CD14-positive monocyte (primary cell): Measurements from ENCODE around the gene ATP5F1E. TPM values are rescaled to one million over a fixed set of nuclear protein-coding genes. Genes with fewer than 3 reads are reported as not detected.

Source experiments
- DNase-seq, 3 donors: peaks; one replicate each; pipeline ENCODE4 v3.0.0-alpha.2; 2011 to 2022
- H2AFZ ChIP-seq: 2 replicates; pipeline ENCODE4 v1.6.0; 2012; ENCODE audit warnings: mild to moderate bottlenecking, low read depth, low read length, inconsistent platforms; ENCODE audit not compliant: insufficient read depth, poor library complexity, severe bottlenecking
- H3K27ac ChIP-seq, 2 donors: 1 replicate in 1 of 2; 2 replicates in 1 of 2; pipeline ENCODE4 v1.5.1; 2012 to 2013; ENCODE audit warnings: low read length in 2 of 2, control low read depth in 1 of 2, inconsistent platforms in 1 of 2, low read depth in 1 of 2, mild to moderate bottlenecking in 1 of 2
- H3K27me3 ChIP-seq, 2 donors: one replicate each; pipeline versions ENCODE4 v1.6.0 to v1.6.1; 2011 to 2013; ENCODE audit warnings: low read length in 2 of 2; ENCODE audit not compliant: control insufficient read depth in 2 of 2, insufficient read depth in 2 of 2
- H3K36me3 ChIP-seq, 2 donors: replicated peaks in 1 of 2; 1 replicate in 1 of 2; 2 replicates in 1 of 2; pipeline versions ENCODE4 v1.5.1 to v1.6.1; 2012 to 2013; ENCODE audit warnings: low read length in 2 of 2, control low read depth in 1 of 2, inconsistent platforms in 1 of 2, mild to moderate bottlenecking in 1 of 2; ENCODE audit not compliant: insufficient read depth in 2 of 2, control insufficient read depth in 1 of 2
- H3K4me1 ChIP-seq, 2 donors: 1 replicate in 1 of 2; 2 replicates in 1 of 2; pipeline versions ENCODE4 v1.5.1 to v1.6.1; 2012 to 2013; ENCODE audit warnings: low read length in 2 of 2, control low read depth in 1 of 2, inconsistent platforms in 1 of 2, mild to moderate bottlenecking in 1 of 2, moderate library complexity in 1 of 2; ENCODE audit not compliant: insufficient read depth in 2 of 2, control insufficient read depth in 1 of 2
- H3K4me2 ChIP-seq: replicated peaks from 2 replicates; pipeline ENCODE3; 2012; ENCODE audit warnings: low read length, moderate library complexity, mild to moderate bottlenecking; ENCODE audit not compliant: poor library complexity, severe bottlenecking; ENCODE audit errors: extremely low read depth
- H3K4me3 ChIP-seq, 3 experiments: fragments of 200-600 bp in 1 of 3; sonication (generic) in 1 of 3; replicated peaks in 1 of 3; 1 replicate in 2 of 3; 2 replicates in 1 of 3; pipeline ENCODE4 v1.5.1; 2011 to 2013; ENCODE audit warnings: low read length in 3 of 3, mild to moderate bottlenecking in 3 of 3, control low read depth in 2 of 3, low read depth in 2 of 3, inconsistent platforms in 1 of 3, moderate library complexity in 1 of 3
- H3K79me2 ChIP-seq: 2 replicates; pipeline ENCODE4 v1.6.0; 2012; ENCODE audit warnings: mild to moderate bottlenecking, control low read depth, inconsistent platforms, low read length, moderate library complexity; ENCODE audit not compliant: insufficient read depth
- H3K9ac ChIP-seq: 2 replicates; pipeline ENCODE4 v1.6.0; 2017; ENCODE audit warnings: low read length, mild to moderate bottlenecking; ENCODE audit not compliant: insufficient read depth, poor library complexity, severe bottlenecking
- H3K9me3 ChIP-seq, 2 donors: replicated peaks in 1 of 2; 1 replicate in 1 of 2; 2 replicates in 1 of 2; pipeline versions ENCODE4 v1.5.1 to v1.6.1; 2012 to 2013; ENCODE audit warnings: low read length in 2 of 2, control low read depth in 1 of 2; ENCODE audit not compliant: control insufficient read depth in 1 of 2, insufficient read depth in 1 of 2
- H4K20me1 ChIP-seq: 2 replicates; pipeline ENCODE4 v1.6.0; 2012; ENCODE audit warnings: mild to moderate bottlenecking, low read length, control low read depth, moderate library complexity; ENCODE audit not compliant: insufficient read depth
- H3K27ac Mint-ChIP-seq, 7 donors: one replicate each; pipeline ENCODE4 v1.8.0; 2020; ENCODE audit warnings: mild to moderate bottlenecking in 7 of 7, mixed read lengths in 7 of 7, moderate library complexity in 6 of 7, inconsistent platforms in 2 of 7
- H3K27me3 Mint-ChIP-seq, 3 donors: one replicate each; pipeline ENCODE4 v1.8.0; 2021 to 2022; ENCODE audit warnings: low read depth in 3 of 3, mild to moderate bottlenecking in 3 of 3, mixed read lengths in 3 of 3, moderate library complexity in 3 of 3, inconsistent platforms in 1 of 3
- H3K36me3 Mint-ChIP-seq, 2 donors: one replicate each; pipeline ENCODE4 v1.8.0; 2020; ENCODE audit warnings: mixed read lengths in 2 of 2, inconsistent platforms in 1 of 2, mild to moderate bottlenecking in 1 of 2
- H3K4me1 Mint-ChIP-seq: one replicate; pipeline ENCODE4 v1.8.0; 2020; ENCODE audit warnings: mild to moderate bottlenecking, mixed read lengths
- H3K4me3 Mint-ChIP-seq, 2 donors: one replicate each; pipeline ENCODE4 v1.8.0; 2020; ENCODE audit warnings: mild to moderate bottlenecking in 2 of 2, mixed read lengths in 2 of 2, moderate library complexity in 1 of 2
- H3K9me3 Mint-ChIP-seq, 7 donors: one replicate each; pipeline ENCODE4 v1.8.0; 2020 to 2022; ENCODE audit warnings: mixed read lengths in 7 of 7, mild to moderate bottlenecking in 6 of 7, moderate library complexity in 6 of 7, inconsistent platforms in 2 of 7
- CTCF ChIP-seq: fragments of 200-600 bp; IDR thresholded peaks from one replicate; pipeline ENCODE4 v1.8.0; 2022; ENCODE audit warnings: antibody characterized with exemption, mild to moderate bottlenecking
- WGBS: methylation state at CpG from one replicate; pipeline ENCODE4 v1.1.5; 2013; ENCODE audit warnings: missing lambda C conversion rate; ENCODE audit not compliant: insufficient coverage; 5-methylcytosine and 5-hydroxymethylcytosine counted together
- intact Hi-C, 2 donors: fragments of 100-400 bp; cut with micrococcal nuclease; formaldehyde crosslinking; loops; one replicate each; pipeline versions ENCODE4 v1.15.0 to v1.15.1; 2023
- polyA plus RNA-seq, 3 donors: library from polyadenylated mRNA; depleted of rRNA in 1 of 3; unstranded in 2 of 3; stranded (reverse) in 1 of 3; fragments of 300-500 nt in 2 of 3; fragments of >200 nt in 1 of 3; fragmentation: Illumina TruSeq in 2 of 3; gene quantifications; 1 replicate in 2 of 3; 2 replicates in 1 of 3; pipeline ENCODE4 v1.2.3, GENCODE V29; 2012 to 2021

The ATP5F1E gene
- polyA plus RNA-seq, 3 donors: 39.0 to 105 (median 102) TPM

GRCh38 chr20:59022754-59023153 is 9.4 kb downstream of the ATP5F1E start:
- Mint-ChIP-seq H3K4me1 (peaks cover 20% of the 10 kb centered on the region), H3K27me3 (peaks cover 0 to 4% (median 0%) of the 10 kb centered on the region in 3 donors), H3K4me3 (no peak overlapping the region), H3K9me3 (no peaks in the 10 kb centered on the region), H3K27ac (peak overlapping the region in 1 of 7 donors; percentile 46), H3K36me3 (peaks cover 71 to 85% of the 10 kb centered on the region in 2 donors)
- intact Hi-C loops: no loop called here
- no peak for DNase-seq
- no peak overlapping the region for H3K4me3 ChIP-seq
- WGBS: 98% methylated on average over 15 of the region's 15 CpGs
- no peaks in the 10 kb centered on the region for H3K4me1 ChIP-seq
- no peaks in the 10 kb centered on the region for H3K9me3 ChIP-seq
- TF ChIP-seq CTCF: no peak
- H4K20me1 ChIP-seq: peaks cover 74% of the 10 kb centered on the region
- no peak overlapping the region for H3K4me2 ChIP-seq
- peaks cover 40% of the 10 kb centered on the region for H3K79me2 ChIP-seq
- peaks cover 50 to 69% of the 10 kb centered on the region in 2 donors for H3K36me3 ChIP-seq
- H3K27me3 ChIP-seq: no peaks in the 10 kb centered on the region
- H2AFZ ChIP-seq: no peak overlapping the region
- H3K9ac ChIP-seq: no peak overlapping the region
- no peak overlapping the region for H3K27ac ChIP-seq

DNA sequence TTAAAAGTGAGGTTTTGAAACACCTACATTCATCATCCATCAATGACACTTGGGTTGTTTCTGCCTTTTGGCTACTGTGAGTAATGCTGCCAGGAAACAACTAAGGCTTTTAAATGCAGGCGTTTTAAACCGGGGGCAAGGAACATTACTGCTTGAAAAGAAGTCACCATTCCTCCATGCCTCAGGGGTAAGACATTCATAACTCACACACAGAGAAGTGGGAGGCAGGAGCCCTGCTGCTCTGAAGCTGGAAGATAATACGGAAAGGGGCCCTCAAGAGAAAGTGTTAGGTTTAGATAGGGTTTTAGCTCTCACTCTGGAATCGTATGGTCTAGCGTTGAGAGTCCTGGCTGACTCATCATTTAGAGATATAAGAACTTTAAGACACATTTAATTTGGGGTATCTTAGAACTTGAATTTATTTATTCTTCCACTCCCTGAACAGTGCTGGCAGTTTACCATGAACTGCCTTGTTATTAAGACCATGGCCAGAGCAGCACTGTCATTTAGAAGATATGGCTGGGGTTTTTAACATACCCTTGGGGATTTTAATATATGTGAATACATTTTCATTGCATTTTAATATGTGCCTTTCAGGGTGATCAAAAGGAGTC is 11.1 kb downstream of the ATP5F1E start:
- intact Hi-C loops: no loop called here
- Histone ChIP-seq H4K20me1 (peaks cover 57% of the 10 kb centered on the region), H3K27me3 (no peaks in the 10 kb centered on the region), H3K4me2 (no peak overlapping the region), H3K9me3 (no peaks in the 10 kb centered on the region), H3K27ac (no peak overlapping the region), H3K9ac (no peak overlapping the region), H2AFZ (no peak overlapping the region), H3K79me2 (peaks cover 23% of the 10 kb centered on the region), H3K4me3 (no peak overlapping the region), H3K4me1 (peaks cover 4 to 10% of the 10 kb centered on the region in 2 donors), H3K36me3 (peaks cover 36 to 52% of the 10 kb centered on the region in 2 donors)
- DNase-seq: no peak
- no CpG with 5 or more reads among the region's 5 CpGs for WGBS
- Mint-ChIP-seq H3K27me3 (peaks cover 0 to 4% (median 0%) of the 10 kb centered on the region in 3 donors), H3K9me3 (no peaks in the 10 kb centered on the region), H3K4me1 (peaks cover 25% of the 10 kb centered on the region), H3K36me3 (peaks cover 55 to 73% of the 10 kb centered on the region in 2 donors), H3K27ac (peak overlapping the region in 3 of 7 donors; percentile 3 to 42 (median 33)), H3K4me3 (no peak overlapping the region)
- TF ChIP-seq CTCF: no peak
